Activated CD4-positive, CD25-positive, alpha-beta regulatory T cell (primary cell): ENCODE measurements around the gene PALM.
"Not testable (repeated sequence)": the region's sequence is repeated elsewhere in the genome, so short reads cannot be mapped to it uniquely, and the experiment has no call there.

Experiments used
- DNase-seq, 4 experiments: peaks; one replicate each; lab custom pipeline; 2025; lab: John Stamatoyannopoulos, UW

PALM gene

GRCh38 chr19:678791-679388 lies 29.8 kb upstream of the PALM start:
- DNase-seq: no peak

- DNase-seq: no peak
Observed at GRCh38 chr19:679418-680286, 29.1 kb upstream of the PALM start.

- peak; percentile 99 for DNase-seq
Observed at GRCh38 chr19:680287-681028, 28.3 kb upstream of the PALM start.

- DNase-seq: peak in 1 of 4 experiments; percentile 77
Observed at GRCh38 chr19:681029-682019, 27.4 kb upstream of the PALM start.

- no peak for DNase-seq
Observed at GRCh38 chr19:682678-683320, 25.9 kb upstream of the PALM start.

GRCh38 chr19:685454-685931 lies 23.2 kb upstream of the PALM start:
- DNase-seq: no peak

- DNase-seq: no peak
Observed at GRCh38 chr19:686589-687297, 22.0 kb upstream of the PALM start.

- no peak for DNase-seq
Observed at GRCh38 chr19:687569-688166, 21.1 kb upstream of the PALM start.

- DNase-seq: no peak
Observed at GRCh38 chr19:688214-688613, 20.5 kb upstream of the PALM start.

GRCh38 chr19:688992-689391 lies 19.7 kb upstream of the PALM start:
- DNase-seq: no peak

GRCh38 chr19:690203-690602 lies 18.5 kb upstream of the PALM start:
- DNase-seq: no peak

- DNase-seq: no peak
Observed at GRCh38 chr19:694481-695351, 14.0 kb upstream of the PALM start.

GRCh38 chr19:695352-695949 lies 13.3 kb upstream of the PALM start, which contains the start of gene PRSS57:
PRSS57 (minus strand) TSS chr19:695452; CDS start chr19:695430, 22 bp downstream.
- DNase-seq: no peak

GRCh38 chr19:698529-698928 lies 10.2 kb upstream of the PALM start:
- DNase-seq: not testable (repeated sequence)

- DNase-seq: not testable (repeated sequence)
Observed at GRCh38 chr19:699885-700284, 8.8 kb upstream of the PALM start.

- DNase-seq: not testable (repeated sequence)
Observed at GRCh38 chr19:702847-703246, 5.9 kb upstream of the PALM start.

GRCh38 chr19:703329-703650 lies 5.4 kb upstream of the PALM start:
- DNase-seq: no peak

GRCh38 chr19:703651-704446 lies 4.9 kb upstream of the PALM start:
- DNase-seq: peak; percentile 19 to 49 (median 38)
